GM18867 (cell line): Measurements from ENCODE around the gene FBXL13.
"Not testable (repeated sequence)": the region's sequence is repeated elsewhere in the genome, so short reads cannot be mapped to it uniquely, and the experiment has no call there.

Experiments used
- ATAC-seq: cut with Tn5 transposase; IDR thresholded peaks from one replicate; pipeline ENCODE4 v1.9.1; 2021; ENCODE audit warnings: mild to moderate bottlenecking, moderate library complexity; ENCODE audit not compliant: unreplicated experiment

FBXL13 gene

DNA sequence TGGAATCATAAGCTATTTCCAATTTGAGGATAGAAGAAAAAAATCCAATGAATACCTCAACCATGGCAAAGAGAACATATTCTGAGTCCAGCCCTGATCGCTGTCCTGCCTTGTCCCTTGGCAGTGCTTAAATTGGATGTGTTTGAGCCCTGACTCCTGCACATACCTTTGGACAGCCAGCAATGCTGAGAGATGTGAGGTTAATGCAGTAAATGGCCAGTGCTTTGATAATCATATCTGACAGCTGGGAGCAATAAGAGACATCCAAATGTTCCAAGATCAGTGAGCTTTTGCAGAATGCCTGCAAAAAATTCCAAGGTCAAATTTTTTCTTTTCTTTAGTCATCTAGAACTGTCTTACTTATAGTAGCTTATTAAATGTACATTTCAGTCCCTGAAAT, 241.9 kb downstream of the FBXL13 start:
- ATAC-seq = no peak

GRCh38 chr7:102830197-102830596, 244.4 kb downstream of the FBXL13 start:
- no peak for ATAC-seq

- ATAC-seq = no peak
These were observed 245.5 kb downstream of the FBXL13 start for GRCh38 chr7:102829075-102829474.

DNA sequence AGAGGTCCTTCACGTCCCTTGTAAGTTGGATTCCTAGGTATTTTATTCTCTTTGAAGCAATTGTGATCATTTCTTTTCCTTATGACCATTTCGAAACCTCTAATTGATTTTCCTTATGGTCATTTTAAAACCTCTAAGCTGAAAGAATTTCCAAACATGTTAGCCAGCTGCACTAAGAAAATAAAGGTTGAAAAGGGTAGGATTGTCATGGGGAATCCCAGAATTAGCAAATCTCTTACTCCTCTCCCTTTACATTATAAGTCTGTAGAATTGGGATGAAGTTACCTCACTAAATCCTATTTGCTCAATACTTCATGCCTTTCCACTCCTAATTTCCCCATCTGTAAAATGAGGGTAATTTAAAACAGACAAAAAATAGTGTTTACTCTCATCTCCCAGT, 246.3 kb downstream of the FBXL13 start:
- no peak for ATAC-seq

DNA sequence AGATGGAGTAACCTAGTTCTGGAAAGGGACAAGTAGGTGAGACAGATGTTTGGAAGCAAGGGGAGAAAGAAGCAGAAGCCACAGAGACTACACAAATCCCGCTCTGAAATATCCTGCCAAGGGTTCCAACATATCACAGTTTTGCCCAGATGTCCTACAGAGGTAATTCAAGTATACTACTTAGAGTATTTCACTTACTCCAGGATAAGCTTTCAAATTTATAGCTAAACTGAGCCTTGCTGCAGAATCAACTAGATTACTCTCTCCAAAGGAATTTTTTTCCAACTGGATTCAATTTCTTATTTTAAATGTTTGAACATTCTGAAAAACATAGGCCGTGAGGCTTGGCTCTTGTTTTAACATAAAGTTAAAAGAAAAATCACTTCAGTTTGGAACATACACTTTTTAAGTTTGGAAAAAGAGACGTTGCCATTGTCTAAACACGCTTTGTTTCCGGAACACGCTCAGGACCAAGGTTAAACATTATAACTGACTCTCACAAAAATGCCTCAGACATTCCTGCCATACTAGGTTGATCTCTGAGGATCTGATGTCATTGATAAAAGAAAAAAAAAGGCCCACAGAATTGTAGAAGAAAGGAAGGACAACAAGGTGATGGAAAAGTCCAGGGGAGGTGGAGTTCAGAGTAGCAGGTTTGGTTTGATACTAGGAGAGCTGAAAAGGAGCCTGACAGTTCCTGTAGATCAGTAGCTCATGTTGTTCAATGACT, 251.0 kb downstream of the FBXL13 start:
- ATAC-seq = no peak

DNA sequence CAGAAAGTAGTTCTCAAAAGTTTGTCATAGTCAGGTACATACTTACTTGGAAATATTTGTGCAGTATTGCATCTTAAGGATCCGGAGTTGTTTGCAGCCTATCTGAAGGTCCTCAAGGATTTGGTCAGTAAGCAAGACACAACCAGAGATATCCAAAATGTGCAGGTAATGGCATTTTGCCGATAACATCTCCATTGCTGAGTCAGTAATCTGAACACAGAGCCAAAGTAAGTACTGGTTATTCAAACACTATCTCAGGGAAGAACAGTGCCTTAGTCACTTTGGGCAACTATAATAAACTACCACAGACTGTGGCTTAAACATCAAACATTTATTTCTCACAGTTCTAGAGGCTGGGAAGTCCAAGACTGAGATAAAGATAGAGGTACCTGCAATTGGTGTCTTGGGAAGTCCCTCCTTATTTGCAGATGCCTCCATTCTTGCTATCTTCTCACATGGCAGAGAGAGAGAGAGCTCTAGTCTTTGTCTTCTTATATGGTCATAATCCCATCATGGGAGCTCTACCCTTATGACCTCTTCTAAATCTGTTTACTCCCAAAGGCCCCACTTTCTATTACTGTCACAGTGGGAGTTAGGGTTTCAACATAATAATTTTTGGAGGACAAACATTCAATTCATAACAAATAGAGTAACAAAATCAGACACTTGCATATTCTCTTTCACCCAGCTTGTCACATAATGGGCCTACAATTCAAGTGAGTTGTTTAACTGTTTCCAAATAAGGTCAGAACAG, 252.4 kb downstream of the FBXL13 start:
- no peak for ATAC-seq

- no peak for ATAC-seq
These were observed 255.4 kb downstream of the FBXL13 start for GRCh38 chr7:102819151-102819550.

DNA sequence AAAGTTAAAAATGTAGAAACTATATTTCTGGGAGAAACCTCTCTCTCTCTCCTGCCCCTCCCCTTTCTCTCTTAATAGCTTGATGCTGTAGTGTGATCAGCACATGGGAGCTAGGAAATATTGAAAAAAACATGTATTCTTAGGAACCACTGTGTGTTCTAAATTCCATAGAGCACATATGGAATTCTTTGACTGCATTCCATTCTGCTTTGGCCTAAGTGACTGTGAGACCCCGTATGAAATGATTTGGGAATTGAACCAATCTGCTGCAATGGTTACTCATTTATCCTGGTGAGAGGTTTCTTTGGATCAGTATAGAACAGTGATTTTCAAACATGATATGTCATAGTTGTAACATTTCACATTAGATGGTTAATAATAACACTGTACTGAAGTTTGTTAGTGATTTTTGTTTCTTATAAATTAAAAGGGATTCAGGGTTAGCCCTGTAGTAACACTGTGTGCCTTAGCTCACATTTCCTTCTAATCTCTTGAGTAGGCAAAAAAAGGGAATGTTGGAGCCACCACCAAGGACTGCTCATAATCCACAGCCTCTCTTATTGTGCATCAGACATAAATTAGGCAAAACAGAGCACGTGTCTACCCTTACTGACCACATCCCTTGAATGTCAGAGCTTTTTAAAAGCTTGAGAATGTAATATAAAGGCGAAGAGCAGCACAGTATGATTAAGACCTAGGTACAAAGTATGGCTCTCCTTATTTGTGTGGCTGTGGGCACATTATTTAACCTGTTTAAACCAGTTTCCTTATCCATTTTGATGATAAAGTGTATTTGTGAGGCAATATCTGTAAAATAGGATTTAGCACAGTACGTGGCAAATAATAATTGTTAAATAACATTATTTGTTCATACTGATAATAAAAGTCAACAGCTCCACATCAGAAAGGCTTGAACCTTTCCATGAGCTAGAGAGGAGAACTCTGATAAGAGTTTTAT, 256.7 kb downstream of the FBXL13 start:
- ATAC-seq = no peak

- ATAC-seq = no peak
These were observed 260.5 kb downstream of the FBXL13 start for GRCh38 chr7:102814025-102814471.

- no peak for ATAC-seq
These were observed 261.2 kb downstream of the FBXL13 start for GRCh38 chr7:102813191-102814024.

DNA sequence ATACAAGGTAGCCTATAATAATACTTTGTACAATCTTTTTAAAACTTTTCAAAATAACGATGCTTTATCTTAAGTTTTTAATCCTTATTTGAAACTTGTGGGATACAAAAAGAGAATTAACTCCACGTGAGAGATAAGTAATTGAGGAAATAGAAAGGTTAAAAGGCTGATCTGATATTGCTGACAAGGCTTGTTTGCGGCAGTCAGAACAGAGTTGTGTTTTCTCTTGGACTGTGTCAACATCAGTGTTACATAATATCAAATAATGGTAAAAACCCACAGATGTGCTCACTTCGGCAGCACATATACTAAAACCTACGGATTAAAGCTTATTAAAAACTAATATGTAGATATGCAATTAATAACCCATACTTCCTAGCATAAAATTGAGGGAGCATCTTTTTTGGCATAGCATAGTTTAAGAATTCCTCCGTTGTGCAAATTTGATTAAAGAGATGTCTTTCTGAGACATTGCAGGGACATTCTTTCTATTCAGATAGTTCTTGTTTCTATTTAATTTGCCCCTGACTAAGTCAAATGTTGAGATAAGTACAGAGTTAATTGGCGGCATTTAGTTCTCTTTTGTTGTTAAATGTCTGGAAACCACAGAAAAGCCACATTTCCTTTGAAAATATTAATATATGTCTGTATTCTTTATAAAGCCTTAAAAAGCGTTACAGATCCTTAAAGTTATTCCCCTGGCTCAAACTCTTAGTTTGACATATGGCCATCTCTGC, 262.5 kb downstream of the FBXL13 start:
- ATAC-seq = no peak

DNA sequence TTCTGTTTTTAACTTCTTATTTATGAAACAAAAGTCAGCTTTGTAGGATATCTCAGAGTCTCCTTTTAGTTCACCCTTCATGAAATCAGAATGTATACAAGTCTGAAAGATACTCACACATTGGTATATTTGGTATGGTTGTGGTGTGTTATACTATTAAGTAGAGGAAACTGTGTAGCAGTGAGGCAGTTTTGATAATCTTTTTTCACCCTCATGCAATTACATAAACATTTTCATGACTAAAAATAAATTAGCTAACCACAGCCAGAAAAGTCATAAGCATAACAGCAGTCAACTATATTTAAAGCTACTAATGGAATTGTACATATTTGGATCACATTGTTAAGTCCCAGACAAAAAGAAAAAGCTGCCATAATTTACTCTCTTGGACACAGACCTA, 263.7 kb downstream of the FBXL13 start:
- ATAC-seq = no peak

GRCh38 chr7:102806613-102807012, 268.0 kb downstream of the FBXL13 start:
- ATAC-seq = no peak

GRCh38 chr7:102795987-102796595, 278.5 kb downstream of the FBXL13 start:
- ATAC-seq = not testable (repeated sequence)

GRCh38 chr7:102794567-102794966, 280.0 kb downstream of the FBXL13 start:
- ATAC-seq = not testable (repeated sequence)

GRCh38 chr7:102791831-102792230, 282.8 kb downstream of the FBXL13 start:
- ATAC-seq = not testable (repeated sequence)

DNA sequence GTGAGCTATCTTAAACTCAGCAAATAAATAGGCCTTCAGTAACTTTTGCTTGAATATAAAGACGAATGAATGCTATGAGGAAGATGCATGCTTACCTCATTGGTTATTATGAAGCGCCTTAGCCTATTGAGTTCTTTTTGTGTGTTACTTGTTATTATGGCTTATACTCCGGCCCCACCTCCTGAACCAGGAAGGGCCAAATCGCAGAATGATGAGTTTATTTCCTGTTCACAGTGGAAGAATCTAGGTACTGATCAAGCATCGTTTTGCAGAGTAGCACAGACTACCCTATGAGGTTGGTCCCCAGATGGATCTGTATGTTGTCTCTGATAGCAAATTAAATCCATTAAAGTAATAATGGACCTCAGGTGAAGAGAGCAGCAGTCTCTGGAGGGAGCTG, 283.2 kb downstream of the FBXL13 start:
- ATAC-seq = not testable (repeated sequence)

DNA sequence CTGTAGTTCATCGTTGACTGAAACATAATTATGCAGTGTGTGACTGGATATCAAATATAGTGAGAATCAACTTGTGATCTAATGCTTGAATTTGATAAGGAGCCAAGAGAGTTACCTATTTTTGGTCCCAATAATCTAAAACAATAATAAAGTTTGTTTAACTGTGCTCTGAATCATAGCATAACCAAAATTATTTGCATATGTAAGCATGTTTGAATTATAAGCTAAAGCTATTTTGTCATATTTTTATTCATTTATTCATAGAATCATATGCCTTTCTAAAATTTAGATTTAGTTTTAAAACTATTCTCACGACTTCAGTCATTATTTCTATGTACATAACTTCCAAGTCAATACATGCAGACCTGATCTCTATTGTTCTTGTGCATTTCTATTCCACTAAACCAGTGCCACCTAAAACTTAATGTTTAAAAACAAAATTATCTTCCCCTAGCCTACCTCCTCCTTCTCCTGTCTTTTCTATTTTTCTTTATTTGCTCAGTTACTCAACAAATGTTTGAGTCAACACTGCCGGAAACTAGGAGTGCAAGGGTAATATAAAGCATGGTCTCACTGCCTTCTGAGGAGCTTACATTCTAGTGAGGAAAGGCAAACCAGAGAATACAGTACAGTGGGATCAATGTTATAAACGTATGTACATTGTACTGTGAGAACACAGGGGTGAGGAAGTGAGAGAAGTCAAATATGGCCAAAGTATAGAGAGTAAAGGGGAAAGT, 284.1 kb downstream of the FBXL13 start:
- ATAC-seq = not testable (repeated sequence)
